ENCODE data around the gene SASH1. TPM values are rescaled to one million over a fixed set of nuclear protein-coding genes. Genes with fewer than 3 reads are reported as not detected.

Gene SASH1
- total and polyA plus RNA-seq, 2 donors (not counting 3 experiments of a cell fraction or from before 2014, with no cell fraction given), result 18.5 to 103 TPM

GRCh38 chr6:148598724-148599123 is 256.1 kb downstream of the SASH1 start:
- ChIA-PET POLR2A (no interaction called here), CTCF (interaction anchor here (1.7 kb wide), 1 partner anchor 39 kb away, joined by 7 read pairs; no protein-coding TSS in a partner anchor)
- Histone ChIP-seq H4K20me1 (replicated peaks; ENCODE audit: control insufficient read depth, extremely low read depth, insufficient read depth, low read length) (no peaks in the 10 kb centered on the region), H3K9me3 (replicated peaks; ENCODE audit: control insufficient read depth, insufficient read depth, low read length) (no peaks in the 10 kb centered on the region), H3K36me3 (ENCODE audit: control insufficient read depth in 2 of 2, extremely low read depth in 1 of 2, insufficient read depth in 2 of 2, low read length in 2 of 2) (no peaks in the 10 kb centered on the region), H3K9ac (replicated peaks; ENCODE audit: extremely low read depth, insufficient read depth, low read length) (no peak overlapping the region), H3K79me2 (ENCODE audit: control insufficient read depth, insufficient read depth, low read length) (no peaks in the 10 kb centered on the region), H3K9me1 (replicated peaks; ENCODE audit: control insufficient read depth, extremely low read depth, insufficient read depth, low read length) (no peaks in the 10 kb centered on the region), H3K4me2 (ENCODE audit: insufficient read depth, low read length) (no peak overlapping the region), H3K4me1 (ENCODE audit: control insufficient read depth, extremely low read depth, insufficient read depth, low read length) (no peaks in the 10 kb centered on the region), H3K27me3 (ENCODE audit: control insufficient read depth in 2 of 2, insufficient read depth in 2 of 2, low read length in 2 of 2) (no peaks in the 10 kb centered on the region), H3K27ac (ENCODE audit: insufficient read depth, low read depth, low read length) (no peak overlapping the region), H3K4me3 (replicated peaks in 1 of 3; ENCODE audit: insufficient read depth in 1 of 3, low read depth in 1 of 3, low read length in 3 of 3) (no peak overlapping the region), H2AFZ (ENCODE audit: low read depth, low read length) (no peak overlapping the region)
- FAIRE-seq, result no peak
- TF ChIP-seq POLR2A (IDR thresholded peaks at IDR 0.05; ENCODE audit: low read depth, low read length) (no peak), MYC (IDR thresholded peaks at IDR 0.05; ENCODE audit: low read depth, low read length) (no peak), CTCF (IDR thresholded peaks at IDR 0.05; ENCODE audit: extremely low read depth in 1 of 2, insufficient read depth in 1 of 2, low read depth in 1 of 2, low read length in 2 of 2) (no peak), MAX (IDR thresholded peaks at IDR 0.05; ENCODE audit: insufficient read depth, insufficient read length) (no peak), EZH2 (IDR thresholded peaks at IDR 0.05; ENCODE audit: borderline replicate concordance, low read depth, low read length, severe bottlenecking) (no peak), GATA2 (IDR thresholded peaks at IDR 0.05; ENCODE audit: insufficient read depth, insufficient read length, low read depth, low read length) (no peak), JUN (IDR thresholded peaks at IDR 0.05; ENCODE audit: borderline replicate concordance, insufficient read depth, insufficient read length, low read depth) (no peak), FOS (IDR thresholded peaks at IDR 0.05; ENCODE audit: borderline replicate concordance, insufficient read depth, low read length) (no peak), POLR2AphosphoS5 (IDR thresholded peaks at IDR 0.05; ENCODE audit: insufficient read depth, low read depth, low read length) (no peak)
- dilution Hi-C loops (cut with MboI; ENCODE audit: extremely low pct_ligation_motif_present, low sequenced_read_pairs) (no loop called here), intact Hi-C loops (cut with micrococcal nuclease) (no loop called here)
- DNase-seq (ENCODE audit: low read depth, low spot score), result no peak
- no TSS peak for BruUV-seq (replicated peaks)

Data from endothelial cell of umbilical vein (primary cell).